ENCODE measurements around the gene NUDT3.

DNA sequence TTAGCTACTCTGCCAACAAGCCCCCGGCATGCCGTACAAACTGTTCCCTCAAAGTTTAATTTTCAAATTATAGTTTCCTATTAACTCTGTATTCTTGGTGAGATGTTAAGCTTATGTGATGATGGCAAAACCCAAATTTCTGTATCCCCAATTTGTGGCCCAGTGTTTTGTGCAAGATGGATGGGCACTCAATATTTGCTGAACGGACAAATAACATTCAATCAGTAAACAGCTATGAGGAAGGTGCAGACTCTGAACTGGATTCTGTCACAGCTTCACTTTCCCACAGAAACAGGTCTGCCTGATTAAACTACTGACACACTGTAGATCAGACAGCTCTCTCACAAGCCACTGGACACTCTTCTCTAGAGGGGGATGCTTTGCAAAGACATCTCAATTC, 54.1 kb downstream of the NUDT3 start:
- TF ChIP-seq YY1 (IDR thresholded peaks at IDR 0.05; ENCODE audit: insufficient read depth, insufficient read length), result no peak
- TF ChIP-seq SUZ12 (IDR thresholded peaks at IDR 0.05; ENCODE audit: extremely low read depth, insufficient read depth, insufficient read length), result no peak
- TF ChIP-seq ZNF274 (IDR thresholded peaks at IDR 0.05; ENCODE audit: low read depth, low read length), result no peak
